GM19463 (cell line): ENCODE measurements around the gene PGM5.
"Not testable (repeated sequence)": the region's sequence is repeated elsewhere in the genome, so short reads cannot be mapped to it uniquely, and the experiment has no call there.

Source experiments
- ATAC-seq: cut with Tn5 transposase; IDR thresholded peaks from one replicate; pipeline ENCODE4 v1.9.1; 2021; ENCODE audit warnings: mild to moderate bottlenecking, moderate library complexity; ENCODE audit not compliant: unreplicated experiment

PGM5 gene

GRCh38 chr9:68375789-68376188, 19.4 kb downstream of the PGM5 start:
- ATAC-seq: not testable (repeated sequence)

- ATAC-seq: peak; percentile 96
These were observed 21.3 kb downstream of the PGM5 start for GRCh38 chr9:68377723-68378122.

GRCh38 chr9:68383894-68384293, 27.5 kb downstream of the PGM5 start:
- not testable (repeated sequence) for ATAC-seq

- not testable (repeated sequence) for ATAC-seq
These were observed 33.1 kb downstream of the PGM5 start for GRCh38 chr9:68389558-68389957.

GRCh38 chr9:68390737-68391136, 34.3 kb downstream of the PGM5 start:
- not testable (repeated sequence) for ATAC-seq

DNA sequence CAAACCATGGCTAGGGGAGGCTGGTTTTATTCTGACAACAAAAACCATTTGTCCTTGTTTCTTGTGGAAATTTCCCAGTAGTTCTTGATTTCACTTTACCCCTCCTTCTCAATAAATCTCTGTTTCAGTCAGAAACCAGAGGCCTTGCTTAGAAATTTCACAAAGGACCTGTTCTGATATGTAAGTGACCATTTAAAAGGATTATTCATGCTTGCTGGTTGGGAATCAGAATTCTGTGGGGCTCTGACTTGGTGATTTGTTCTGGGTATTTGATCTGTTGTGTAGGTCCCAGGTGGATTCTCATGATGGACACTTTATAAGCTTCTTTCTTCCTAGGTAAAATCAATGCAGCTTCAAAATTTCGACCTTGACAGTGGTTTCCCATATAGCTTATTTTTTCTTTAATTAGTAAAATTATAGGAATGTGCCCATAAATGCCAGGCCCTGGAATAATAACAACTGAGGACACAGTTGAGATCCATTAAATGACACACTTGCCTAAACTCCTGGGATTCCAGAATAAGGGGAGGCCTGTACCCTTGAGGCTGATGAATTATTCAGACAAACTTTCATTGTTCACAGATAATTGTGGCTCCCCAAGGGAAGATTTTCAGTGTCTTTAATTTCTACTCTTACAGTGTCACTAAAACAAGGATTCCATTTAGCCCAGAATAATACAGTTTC, 40.1 kb downstream of the PGM5 start:
- not testable (repeated sequence) for ATAC-seq

DNA sequence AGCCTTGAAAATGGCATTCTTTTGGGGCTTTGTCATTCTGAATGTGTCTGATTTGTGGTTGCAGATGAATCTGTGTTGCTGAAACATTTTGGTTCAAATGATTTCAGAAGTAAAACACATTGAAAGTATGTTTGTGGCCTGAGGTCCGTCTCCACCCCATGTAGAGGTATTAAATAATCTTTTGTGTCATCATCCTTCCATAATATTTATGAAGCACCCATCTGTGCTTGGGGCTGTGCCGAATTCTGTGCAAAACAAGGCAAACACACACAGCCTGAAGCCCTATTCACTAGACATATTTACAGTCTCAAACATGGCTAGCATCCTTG, 40.6 kb downstream of the PGM5 start:
- ATAC-seq: not testable (repeated sequence)

DNA sequence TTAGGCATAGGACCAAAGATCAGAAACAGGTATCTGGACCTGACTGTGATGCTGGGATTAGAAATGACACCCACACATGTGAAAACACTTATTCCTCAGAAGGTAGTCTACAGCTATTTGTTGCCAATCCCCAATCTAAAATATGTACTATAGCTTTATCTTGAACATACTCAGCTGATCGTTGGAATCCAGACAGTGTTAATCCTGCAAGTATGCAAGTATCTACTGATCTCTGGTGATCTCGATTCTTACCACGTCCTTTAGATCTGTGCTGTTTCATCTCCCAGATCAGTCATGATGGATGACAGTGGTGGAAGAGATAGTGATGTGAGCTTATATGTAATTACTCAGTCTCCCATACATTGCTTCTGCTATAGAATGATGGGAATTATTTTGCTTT, 41.4 kb downstream of the PGM5 start:
- not testable (repeated sequence) for ATAC-seq

GRCh38 chr9:68398324-68398723, 41.9 kb downstream of the PGM5 start:
- ATAC-seq: not testable (repeated sequence)

GRCh38 chr9:68404421-68405185, 48.2 kb downstream of the PGM5 start:
- ATAC-seq: not testable (repeated sequence)

DNA sequence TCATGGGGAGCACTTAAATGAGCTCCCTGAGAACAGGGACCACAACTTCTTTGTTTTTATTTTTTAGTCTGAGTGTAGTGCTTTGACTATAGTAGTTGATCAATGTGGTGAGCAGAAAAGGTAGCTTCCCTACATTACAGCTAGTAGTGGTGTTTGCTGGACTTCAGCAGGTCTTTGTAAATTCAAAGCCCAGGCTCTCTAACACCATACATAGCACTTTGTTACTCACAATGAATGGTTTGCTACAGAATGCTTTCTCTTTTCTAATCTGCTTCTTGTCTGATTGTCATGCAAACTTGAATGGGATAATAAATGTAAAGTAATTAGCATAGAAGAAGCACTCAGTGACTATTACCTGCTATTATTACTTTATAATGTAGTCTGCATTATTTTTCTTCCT, 55.5 kb downstream of the PGM5 start:
- ATAC-seq: not testable (repeated sequence)

- ATAC-seq: not testable (repeated sequence)
These were observed 56.3 kb downstream of the PGM5 start for GRCh38 chr9:68412754-68413153.

- not testable (repeated sequence) for ATAC-seq
These were observed 58.7 kb downstream of the PGM5 start for GRCh38 chr9:68415065-68415464.

- ATAC-seq: no peak
These were observed 60.6 kb downstream of the PGM5 start for GRCh38 chr9:68416936-68417564.

- no peak for ATAC-seq
These were observed 61.4 kb downstream of the PGM5 start for GRCh38 chr9:68417762-68418161.

DNA sequence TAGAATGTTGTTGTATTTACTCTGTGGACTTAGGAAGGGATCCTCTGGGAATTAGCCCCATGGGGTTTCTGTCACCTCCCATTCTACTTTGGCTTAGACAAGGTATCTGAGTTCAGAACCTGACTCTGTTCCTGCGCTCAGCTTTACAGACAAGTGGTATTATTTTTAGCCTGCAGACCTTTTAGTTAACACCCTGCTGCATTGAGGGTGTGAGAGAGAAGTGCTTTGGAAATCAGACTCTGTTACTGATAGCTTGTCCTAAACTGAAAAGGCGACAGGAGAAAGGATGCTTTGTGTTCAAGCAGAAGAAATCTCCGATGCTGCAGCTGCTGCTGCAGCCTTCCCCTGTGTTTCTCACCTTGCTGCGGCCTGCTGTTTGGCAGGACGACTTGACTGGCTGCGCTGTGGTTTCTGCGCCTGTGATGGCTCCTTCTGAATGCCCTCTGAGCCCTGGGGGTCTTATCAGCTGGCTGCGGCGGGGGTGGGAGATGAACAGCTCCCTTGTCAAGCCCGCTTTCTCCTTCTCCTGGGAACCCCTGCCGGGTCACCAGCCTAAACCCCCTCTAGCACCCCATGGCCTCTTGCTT, 61.9 kb downstream of the PGM5 start:
- no peak for ATAC-seq

- ATAC-seq: no peak
These were observed 63.5 kb downstream of the PGM5 start for GRCh38 chr9:68419901-68420300.

DNA sequence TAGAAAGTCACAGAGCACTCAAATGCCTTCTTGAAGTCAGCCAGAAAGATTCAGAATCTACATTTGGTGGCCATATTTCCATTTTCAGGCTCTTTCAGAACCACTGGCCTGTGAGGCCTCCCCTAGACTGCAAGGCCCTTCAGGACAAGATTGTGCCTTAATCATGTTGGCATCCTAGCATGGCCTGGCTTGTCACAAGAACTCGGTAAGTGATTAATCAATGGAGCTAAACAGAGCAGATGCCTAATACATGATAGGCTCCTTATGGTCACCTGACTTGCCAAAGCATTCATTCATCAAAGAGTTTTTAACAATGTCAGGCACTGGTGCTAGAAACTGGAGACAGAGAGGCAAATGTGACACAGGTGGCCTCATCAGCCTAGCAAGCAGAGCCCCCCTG, 70.3 kb downstream of the PGM5 start:
- no peak for ATAC-seq

- no peak for ATAC-seq
These were observed 71.0 kb downstream of the PGM5 start for GRCh38 chr9:68427216-68427977.

- no peak for ATAC-seq
These were observed 72.1 kb downstream of the PGM5 start for GRCh38 chr9:68428481-68428880.

GRCh38 chr9:68429631-68430030, 73.2 kb downstream of the PGM5 start:
- ATAC-seq: no peak
